ENCODE measurements around the gene MTMR1. TPM values are rescaled to one million over a fixed set of nuclear protein-coding genes. Genes with fewer than 3 reads are reported as not detected.

The MTMR1 gene
- total RNA-seq, 1 experiment from 2014 or later: 25.4 TPM

DNA sequence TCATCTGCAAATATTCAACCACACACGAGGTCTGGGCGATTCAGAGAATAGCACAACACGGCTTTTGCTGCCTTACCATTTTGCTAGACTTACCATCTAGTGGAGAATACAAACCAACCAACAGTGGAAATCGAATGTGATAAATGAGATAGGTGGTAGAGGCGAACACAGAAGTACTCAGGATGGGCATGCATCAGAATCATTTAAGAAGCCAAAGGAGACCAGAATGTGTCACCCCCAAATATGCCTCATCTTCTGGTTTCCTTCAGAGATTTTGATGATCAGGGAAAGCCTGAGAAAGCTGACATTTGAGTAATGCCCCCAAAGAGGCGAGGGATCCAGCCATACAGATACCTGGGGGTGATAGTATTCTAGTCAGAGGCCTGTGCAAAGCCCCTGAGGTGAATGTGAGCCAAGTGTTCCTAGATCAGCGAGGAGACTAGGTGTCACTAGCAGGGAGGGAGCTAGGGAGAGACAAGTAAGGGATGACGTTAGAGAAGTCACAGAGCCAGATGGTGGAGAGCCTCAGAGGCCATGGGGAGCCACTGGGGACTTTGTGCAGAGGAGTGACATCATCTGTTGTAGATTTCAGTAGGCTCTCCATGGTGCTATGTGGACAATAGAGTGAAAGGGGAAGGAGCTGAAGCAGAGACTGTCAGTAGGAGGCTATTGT, 1.7 kb downstream of the MTMR1 start:
- Histone ChIP-seq H3K4me3 (ENCODE audit: low read depth, low read length) (no peak overlapping the region), H3K36me3 (ENCODE audit: control insufficient read depth, insufficient read depth, low read length) (no peaks in the 10 kb centered on the region), H3K27me3 (replicated peaks; ENCODE audit: control insufficient read depth, insufficient read depth, low read length) (no peaks in the 10 kb centered on the region), H3K4me1 (0 out of 2 replicates have a peak, but pooled peaks cover 5% of the 10 kb centered on the region), H3K9me3 (no peaks in the 10 kb centered on the region)
- TF ChIP-seq, protein P1, sequence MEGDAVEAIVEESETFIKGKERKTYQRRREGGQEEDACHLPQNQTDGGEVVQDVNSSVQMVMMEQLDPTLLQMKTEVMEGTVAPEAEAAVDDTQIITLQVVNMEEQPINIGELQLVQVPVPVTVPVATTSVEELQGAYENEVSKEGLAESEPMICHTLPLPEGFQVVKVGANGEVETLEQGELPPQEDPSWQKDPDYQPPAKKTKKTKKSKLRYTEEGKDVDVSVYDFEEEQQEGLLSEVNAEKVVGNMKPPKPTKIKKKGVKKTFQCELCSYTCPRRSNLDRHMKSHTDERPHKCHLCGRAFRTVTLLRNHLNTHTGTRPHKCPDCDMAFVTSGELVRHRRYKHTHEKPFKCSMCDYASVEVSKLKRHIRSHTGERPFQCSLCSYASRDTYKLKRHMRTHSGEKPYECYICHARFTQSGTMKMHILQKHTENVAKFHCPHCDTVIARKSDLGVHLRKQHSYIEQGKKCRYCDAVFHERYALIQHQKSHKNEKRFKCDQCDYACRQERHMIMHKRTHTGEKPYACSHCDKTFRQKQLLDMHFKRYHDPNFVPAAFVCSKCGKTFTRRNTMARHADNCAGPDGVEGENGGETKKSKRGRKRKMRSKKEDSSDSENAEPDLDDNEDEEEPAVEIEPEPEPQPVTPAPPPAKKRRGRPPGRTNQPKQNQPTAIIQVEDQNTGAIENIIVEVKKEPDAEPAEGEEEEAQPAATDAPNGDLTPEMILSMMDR (IDR thresholded peaks at IDR 0.05; ENCODE audit: insufficient read depth in 1 of 2, low read depth in 1 of 2, low read length in 1 of 2, severe bottlenecking in 1 of 2, unreplicated experiment in 1 of 2): no peak
- H3K27ac Mint-ChIP-seq (ENCODE audit: unreplicated experiment): peak overlapping the region; percentile 80
- H3K36me3 Mint-ChIP-seq (ENCODE audit: insufficient read depth, unreplicated experiment): peaks cover 10% of the 10 kb centered on the region
- peaks cover 8% of the 10 kb centered on the region for H3K4me1 Mint-ChIP-seq (ENCODE audit: low read depth, unreplicated experiment)
- H3K9me3 Mint-ChIP-seq (ENCODE audit: unreplicated experiment): no peaks in the 10 kb centered on the region
- ChIA-PET CTCF (no interaction called here), POLR2A (no interaction called here)
- no peak for DNase-seq
- H3K4me3 Mint-ChIP-seq (ENCODE audit: unreplicated experiment): peak overlapping the region; percentile 74
- intact Hi-C loops (cut with micrococcal nuclease; ENCODE audit: unreplicated experiment): no loop called here
- H3K27me3 Mint-ChIP-seq (ENCODE audit: insufficient read depth, unreplicated experiment): no peaks in the 10 kb centered on the region
- no TSS peak for BruUV-seq (replicated peaks)

DNA sequence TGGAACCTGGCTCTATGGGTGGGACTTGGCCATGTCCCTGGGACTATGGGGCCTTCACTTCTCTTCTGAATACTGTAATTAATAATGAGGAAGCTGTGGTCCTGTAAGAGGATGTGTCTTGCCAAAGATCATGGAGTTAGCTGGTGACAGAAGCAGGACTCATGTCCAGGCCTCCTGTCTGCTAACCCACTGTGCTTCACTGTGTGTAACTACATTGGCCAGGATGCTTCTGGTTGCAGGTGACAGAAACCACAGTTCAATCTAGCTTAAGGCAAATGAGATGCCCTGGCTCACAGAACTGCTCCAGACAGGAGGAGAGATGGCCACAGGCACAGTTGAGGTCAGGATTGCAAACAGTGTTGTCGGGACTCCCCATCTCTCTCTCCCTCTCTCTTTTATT, 3.1 kb downstream of the MTMR1 start:
- no peak overlapping the region for H3K27ac Mint-ChIP-seq (ENCODE audit: unreplicated experiment)
- H3K27me3 ChIP-seq (replicated peaks; ENCODE audit: control insufficient read depth, insufficient read depth, low read length): no peaks in the 10 kb centered on the region
- TF ChIP-seq, protein P1 (IDR thresholded peaks at IDR 0.05; ENCODE audit: insufficient read depth in 1 of 2, low read depth in 1 of 2, low read length in 1 of 2, severe bottlenecking in 1 of 2, unreplicated experiment in 1 of 2): no peak
- CTCF ChIA-PET: interaction anchor here (0.7 kb wide), 1 partner anchor 86 kb away, joined by 4 read pairs; no protein-coding TSS in a partner anchor
- peaks cover 10% of the 10 kb centered on the region for H3K36me3 Mint-ChIP-seq (ENCODE audit: insufficient read depth, unreplicated experiment)
- H3K9me3 ChIP-seq: no peaks in the 10 kb centered on the region
- 0 out of 2 replicates have a peak, but pooled peaks cover 5% of the 10 kb centered on the region for H3K4me1 ChIP-seq
- no peak overlapping the region for H3K4me3 Mint-ChIP-seq (ENCODE audit: unreplicated experiment)
- intact Hi-C loops (cut with micrococcal nuclease; ENCODE audit: unreplicated experiment): no loop called here
- no peak for DNase-seq
- H3K4me1 Mint-ChIP-seq (ENCODE audit: low read depth, unreplicated experiment): peaks cover 8% of the 10 kb centered on the region
- H3K4me3 ChIP-seq (ENCODE audit: low read depth, low read length): no peak overlapping the region
- H3K9me3 Mint-ChIP-seq (ENCODE audit: unreplicated experiment): no peaks in the 10 kb centered on the region
- H3K36me3 ChIP-seq (ENCODE audit: control insufficient read depth, insufficient read depth, low read length): no peaks in the 10 kb centered on the region
- H3K27me3 Mint-ChIP-seq (ENCODE audit: insufficient read depth, unreplicated experiment): no peaks in the 10 kb centered on the region
- POLR2A ChIA-PET: no interaction called here
- BruUV-seq (replicated peaks): no TSS peak

DNA sequence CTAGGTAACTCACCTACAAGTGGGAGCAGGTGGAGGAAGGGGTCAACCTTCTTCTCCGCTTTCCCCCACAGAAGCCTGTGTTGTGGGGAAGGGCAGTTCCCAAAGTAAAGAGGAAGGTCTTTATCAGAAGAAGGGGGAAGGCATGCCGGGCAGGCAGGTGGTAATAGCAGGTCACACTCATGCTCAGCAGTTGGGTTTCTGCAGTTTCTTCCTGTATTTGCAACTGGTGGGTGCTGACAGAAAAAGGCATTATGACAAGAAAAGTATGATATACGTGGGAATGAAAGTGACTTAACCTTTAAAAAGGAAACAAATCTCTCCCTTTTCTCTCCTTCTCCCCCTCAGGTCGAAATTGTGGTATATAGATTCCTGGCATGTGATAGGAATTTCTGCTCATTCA, 3.7 kb downstream of the MTMR1 start:
- intact Hi-C loops (cut with micrococcal nuclease; ENCODE audit: unreplicated experiment): no loop called here
- no peak overlapping the region for H3K27ac Mint-ChIP-seq (ENCODE audit: unreplicated experiment)

More for the DNA sequence above, 3.7 kb downstream of the MTMR1 start:
- CTCF ChIA-PET: interaction anchor here (0.7 kb wide), 1 partner anchor 87 kb away, joined by 4 read pairs; no protein-coding TSS in a partner anchor
- Mint-ChIP-seq H3K9me3 (ENCODE audit: unreplicated experiment) (no peaks in the 10 kb centered on the region), H3K27me3 (ENCODE audit: insufficient read depth, unreplicated experiment) (no peaks in the 10 kb centered on the region), H3K36me3 (ENCODE audit: insufficient read depth, unreplicated experiment) (peaks cover 10% of the 10 kb centered on the region), H3K4me3 (ENCODE audit: unreplicated experiment) (no peak overlapping the region), H3K4me1 (ENCODE audit: low read depth, unreplicated experiment) (peaks cover 8% of the 10 kb centered on the region)
- no peaks in the 10 kb centered on the region for H3K27me3 ChIP-seq (replicated peaks; ENCODE audit: control insufficient read depth, insufficient read depth, low read length)
- TF ChIP-seq, protein P1 (IDR thresholded peaks at IDR 0.05; ENCODE audit: insufficient read depth in 1 of 2, low read depth in 1 of 2, low read length in 1 of 2, severe bottlenecking in 1 of 2, unreplicated experiment in 1 of 2): no peak
- 0 out of 2 replicates have a peak, but pooled peaks cover 5% of the 10 kb centered on the region for H3K4me1 ChIP-seq
- H3K9me3 ChIP-seq: no peaks in the 10 kb centered on the region
- no peak overlapping the region for H3K4me3 ChIP-seq (ENCODE audit: low read depth, low read length)
- BruUV-seq (replicated peaks): no TSS peak
- no peaks in the 10 kb centered on the region for H3K36me3 ChIP-seq (ENCODE audit: control insufficient read depth, insufficient read depth, low read length)
- POLR2A ChIA-PET: no interaction called here
- DNase-seq: no peak
